K562 (cell line): ENCODE measurements around the gene ACTR3C. TPM values are rescaled to one million over a fixed set of nuclear protein-coding genes. Genes with fewer than 3 reads are reported as not detected.

ENCODE experiments used
- BACH1 ChIP-seq: fragments of 200-800 bp; sonication (Bioruptor generic); IDR thresholded peaks from 2 replicates; pipeline ENCODE4 v1.6.1; 2016; ENCODE audit warnings: missing genetic modification characterization, missing compliant biosample characterization
- BRF2 ChIP-seq: IDR thresholded peaks from 3 replicates; pipeline ENCODE4 v1.6.1; 2011; ENCODE audit warnings: borderline replicate concordance, mild to moderate bottlenecking; ENCODE audit not compliant: insufficient read length, insufficient read depth
- CLOCK ChIP-seq: fragments of 250-450 bp; sonication (Bioruptor Pico); IDR thresholded peaks from 2 replicates; pipeline ENCODE4 v1.4.0; 2020; ENCODE audit warnings: mild to moderate bottlenecking, moderate library complexity, borderline replicate concordance
- FOXK2 ChIP-seq, 2 experiments: fragments of 450-650 bp; IDR thresholded peaks in 1 of 2; conservative IDR thresholded peaks in 1 of 2; 2 replicates each; pipeline ENCODE4 v1.6.1; 2016; ENCODE audit warnings: low read depth in 2 of 2, mild to moderate bottlenecking in 1 of 2
- HEY1 ChIP-seq: fragments of 250-450 bp; sonication (Bioruptor Pico); IDR thresholded peaks from 2 replicates; pipeline ENCODE4 v1.5.0; 2020; ENCODE audit warnings: mild to moderate bottlenecking, moderate library complexity, borderline replicate concordance
- PBX2 ChIP-seq, 2 experiments: IDR thresholded peaks in 1 of 2; conservative IDR thresholded peaks in 1 of 2; 2 replicates each; pipeline ENCODE4 v1.6.1; 2016; ENCODE audit warnings: low read depth in 2 of 2, mild to moderate bottlenecking in 1 of 2, missing compliant biosample characterization in 1 of 2, missing genetic modification characterization in 1 of 2, moderate library complexity in 1 of 2
- POLR2B ChIP-seq: fragments of 450-650 bp; IDR thresholded peaks from 2 replicates; pipeline ENCODE4 v1.6.1; 2018; ENCODE audit warnings: low read depth; ENCODE audit not compliant: partially characterized antibody
- RBBP5 ChIP-seq: fragments of 200-600 bp; sonication (generic); IDR thresholded peaks from 2 replicates; pipeline ENCODE4 v1.6.1; 2012; ENCODE audit warnings: borderline replicate concordance, mild to moderate bottlenecking, low read length, control low read depth, inconsistent platforms; ENCODE audit not compliant: insufficient read depth, poor library complexity, severe bottlenecking
- TCF15 ChIP-seq: fragments of 250-450 bp; sonication (Bioruptor Pico); IDR thresholded peaks from 2 replicates; pipeline ENCODE4 v1.8.0; 2022; ENCODE audit warnings: moderate library complexity, mild to moderate bottlenecking, inconsistent platforms
- ZBTB11 ChIP-seq, 3 experiments: fragments of 200-800 bp in 1 of 3; fragments of 250-450 bp in 1 of 3; fragments of 450-650 bp in 1 of 3; sonication (Bioruptor Pico) in 1 of 3; sonication (Bioruptor generic) in 1 of 3; formaldehyde crosslinking in 1 of 3; IDR thresholded peaks; 2 replicates each; pipeline versions ENCODE4 v1.6.1 to v1.8.0; 2016 to 2022; ENCODE audit warnings: mild to moderate bottlenecking in 2 of 3, missing genetic modification characterization in 2 of 3, missing compliant biosample characterization in 1 of 3, moderate library complexity in 1 of 3
- polyA plus RNA-seq, 8 experiments: library from polyadenylated mRNA; depleted of rRNA in 4 of 8; stranded (reverse) in 5 of 8; unstranded in 3 of 8; fragments of >200 nt; fragmentation: Nextera tagmentation in 2 of 8; fragmentation: Illumina TruSeq in 1 of 8; extraction: Ambion mirVana in 2 of 8; extraction: Trizol in 1 of 8; gene quantifications; 2 replicates each; pipeline versions ENCODE4 v1.2.1 to v1.2.3, GENCODE V29; 2011 to 2014; ENCODE audit warnings: inconsistent platforms in 1 of 8, missing spikeins in 1 of 8
- total RNA-seq, 7 experiments: library from RNA; depleted of rRNA in 6 of 7; stranded (reverse); fragments of >200 nt in 6 of 7; fragmentation: Illumina TruSeq in 2 of 7; extraction: Trizol in 2 of 7; gene quantifications; 2 replicates each; pipeline versions ENCODE4 v1.2.1 to v1.2.3, GENCODE V29; 2011 to 2021; ENCODE audit warnings: low replicate concordance in 1 of 7

The ACTR3C gene
- total and polyA plus RNA-seq, 9 of the 15 experiments (the other 6 are each of a cell fraction or from before 2014, with no cell fraction given) = 9.0 to 35.4 (median 13.3) TPM

GRCh38 chr7:150322833-150323681 lies at the start of gene ACTR3C, which contains the start of gene LRRC61 (continued):
- TF ChIP-seq FOXK2 (conservative IDR thresholded peaks at IDR 0.05 in 1 of 2, IDR thresholded peaks at IDR 0.05 in 1 of 2; ENCODE audit: low read depth in 2 of 2) (peak in 1 of 2 experiments; percentile 98; a peak in 2 of 4 replicates), TCF15 (CRISPR knock-in tag) (peak; percentile 88; the same call in 1 of the 2 replicates), CLOCK (CRISPR knock-in tag) (0 out of 2 replicates have a peak, but pooled peaks have one; percentile 72), ZBTB11 (CRISPR knock-in tag; IDR thresholded peaks at IDR 0.05) (peak in 2 of 3 experiments; percentile 37 to 54; a peak in 3 of 6 replicates), HEY1 (CRISPR knock-in tag) (no peak), BACH1 (tag) (no peak), BRF2 (no peak), PBX2 (CRISPR knock-in tag; IDR thresholded peaks at IDR 0.05; ENCODE audit: low read depth) (no peak), PBX2 (tag; conservative IDR thresholded peaks at IDR 0.05; ENCODE audit: low read depth) (no peak), POLR2B (peak; percentile 90), RBBP5 (peak; percentile 91)
